Loucy (cell line): Measurements from ENCODE around the gene CNOT3.
A peak's percentile ranks its signal among the peaks of the same experiment; 100 is the strongest.

Source experiments
- H2AFZ ChIP-seq: fragments of 200-600 bp; sonication (generic); 2 replicates; pipeline ENCODE4 v1.6.0; 2016; ENCODE audit warnings: antibody characterized with exemption, mild to moderate bottlenecking, low read length, moderate library complexity
- H3F3A ChIP-seq: fragments of 200-600 bp; 2 replicates; pipeline ENCODE4 v1.6.0; 2016; ENCODE audit warnings: antibody characterized with exemption, low read depth, mild to moderate bottlenecking
- H3K27me3 ChIP-seq: fragments of 200-600 bp; sonication (generic); 2 replicates; pipeline ENCODE4 v1.6.1; 2014; ENCODE audit warnings: low read length, mild to moderate bottlenecking; ENCODE audit not compliant: insufficient read depth, poor library complexity, severe bottlenecking
- H3K36me3 ChIP-seq: fragments of 200-600 bp; sonication (generic); 2 replicates; pipeline ENCODE4 v1.6.1; 2016; ENCODE audit warnings: low read length; ENCODE audit not compliant: insufficient read depth
- H3K4me1 ChIP-seq: fragments of 200-600 bp; sonication (generic); 2 replicates; pipeline ENCODE4 v1.5.1; 2014; ENCODE audit warnings: low read length, mild to moderate bottlenecking; ENCODE audit not compliant: insufficient read depth, poor library complexity, severe bottlenecking
- H3K4me2 ChIP-seq: fragments of 200-600 bp; sonication (generic); 2 replicates; pipeline ENCODE4 v1.6.0; 2014; ENCODE audit warnings: antibody characterized with exemption, low read length, low read depth, mild to moderate bottlenecking; ENCODE audit not compliant: poor library complexity, severe bottlenecking
- H3K4me3 ChIP-seq: fragments of 200-600 bp; sonication (generic); 2 replicates; pipeline ENCODE4 v1.5.1; 2014; ENCODE audit warnings: low read length, mild to moderate bottlenecking, mixed read lengths; ENCODE audit not compliant: poor library complexity, severe bottlenecking
- H3K79me2 ChIP-seq: fragments of 200-600 bp; sonication (generic); 2 replicates; pipeline ENCODE4 v1.6.1; 2014; ENCODE audit warnings: low read length; ENCODE audit not compliant: insufficient read depth
- H3K9ac ChIP-seq: fragments of 200-600 bp; sonication (generic); 2 replicates; pipeline ENCODE4 v1.6.0; 2014; ENCODE audit warnings: mild to moderate bottlenecking, low read depth, low read length, moderate library complexity; ENCODE audit not compliant: poor library complexity, severe bottlenecking
- H3K9me2 ChIP-seq: fragments of 200-600 bp; sonication (generic); replicated peaks from 2 replicates; pipeline ENCODE4 v1.6.1; 2016; ENCODE audit warnings: low read depth, low read length, mixed read lengths
- H3K9me3 ChIP-seq: fragments of 200-600 bp; sonication (generic); 2 replicates; pipeline ENCODE4 v1.6.1; 2014; ENCODE audit warnings: mild to moderate bottlenecking, antibody characterized with exemption, low read length, low read depth; ENCODE audit not compliant: insufficient read depth
- H4K20me1 ChIP-seq: fragments of 200-600 bp; sonication (generic); 2 replicates; pipeline ENCODE4 v1.6.0; 2014; ENCODE audit warnings: antibody characterized with exemption, low read length, mild to moderate bottlenecking; ENCODE audit not compliant: insufficient read depth, poor library complexity, severe bottlenecking
- EZH2phosphoT487 ChIP-seq: fragments of 200-600 bp; IDR thresholded peaks from 2 replicates; pipeline ENCODE4 v1.6.1; 2018; ENCODE audit warnings: antibody characterized with exemption, mild to moderate bottlenecking, moderate library complexity, borderline replicate concordance
- TF ChIP-seq, protein P1 (sequence below): fragments of 200-600 bp; sonication (generic); conservative IDR thresholded peaks from 2 replicates; pipeline ENCODE4 v1.5.1; 2014; ENCODE audit warnings: mild to moderate bottlenecking, antibody characterized with exemption, low read length

CNOT3 gene

DNA sequence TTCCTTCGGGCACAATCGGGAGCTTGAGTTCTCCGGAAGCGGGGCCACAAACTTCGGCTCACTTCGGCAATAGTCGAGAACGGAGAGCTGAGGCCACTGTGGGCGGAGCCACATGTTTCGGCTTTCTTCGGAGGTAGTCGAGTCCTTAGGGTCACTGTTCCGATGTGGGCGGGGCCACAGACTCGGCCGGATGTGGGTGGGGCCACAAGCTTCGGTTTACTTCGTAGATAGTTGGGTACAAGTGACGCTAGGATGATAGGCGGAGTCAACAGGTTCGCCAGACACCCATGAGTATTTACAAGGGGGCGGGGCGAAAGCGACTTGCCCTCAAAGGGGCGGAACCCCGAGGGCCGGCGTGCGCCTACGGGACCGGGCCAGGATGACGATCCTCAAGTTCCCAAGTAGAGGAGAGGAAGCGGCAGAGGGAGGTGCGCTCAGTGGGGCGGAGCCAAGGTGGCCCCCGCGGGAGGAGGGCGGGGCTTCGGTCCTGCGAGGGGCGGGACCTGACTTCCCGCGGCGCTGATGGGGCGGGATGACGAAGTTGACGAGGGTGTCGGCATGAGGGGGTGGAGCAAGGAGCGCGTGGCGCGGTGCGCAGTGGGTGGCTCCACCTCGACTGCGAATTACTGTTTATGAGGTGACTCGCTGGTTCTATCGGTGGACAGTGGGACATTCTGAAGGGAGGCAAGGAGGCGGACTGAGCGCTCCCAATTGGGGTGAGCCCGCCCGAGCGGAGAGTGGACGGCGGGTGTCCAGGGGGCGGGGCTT, 52.4 kb downstream of the CNOT3 start:
- no peaks in the 10 kb centered on the region for H3K9me3 ChIP-seq
- TF ChIP-seq, protein P1, sequence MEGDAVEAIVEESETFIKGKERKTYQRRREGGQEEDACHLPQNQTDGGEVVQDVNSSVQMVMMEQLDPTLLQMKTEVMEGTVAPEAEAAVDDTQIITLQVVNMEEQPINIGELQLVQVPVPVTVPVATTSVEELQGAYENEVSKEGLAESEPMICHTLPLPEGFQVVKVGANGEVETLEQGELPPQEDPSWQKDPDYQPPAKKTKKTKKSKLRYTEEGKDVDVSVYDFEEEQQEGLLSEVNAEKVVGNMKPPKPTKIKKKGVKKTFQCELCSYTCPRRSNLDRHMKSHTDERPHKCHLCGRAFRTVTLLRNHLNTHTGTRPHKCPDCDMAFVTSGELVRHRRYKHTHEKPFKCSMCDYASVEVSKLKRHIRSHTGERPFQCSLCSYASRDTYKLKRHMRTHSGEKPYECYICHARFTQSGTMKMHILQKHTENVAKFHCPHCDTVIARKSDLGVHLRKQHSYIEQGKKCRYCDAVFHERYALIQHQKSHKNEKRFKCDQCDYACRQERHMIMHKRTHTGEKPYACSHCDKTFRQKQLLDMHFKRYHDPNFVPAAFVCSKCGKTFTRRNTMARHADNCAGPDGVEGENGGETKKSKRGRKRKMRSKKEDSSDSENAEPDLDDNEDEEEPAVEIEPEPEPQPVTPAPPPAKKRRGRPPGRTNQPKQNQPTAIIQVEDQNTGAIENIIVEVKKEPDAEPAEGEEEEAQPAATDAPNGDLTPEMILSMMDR: no peak
- TF ChIP-seq EZH2phosphoT487: no peak
- H3K4me2 ChIP-seq: peak overlapping the region; percentile 56
- peaks cover 26% of the 10 kb centered on the region for H3K4me1 ChIP-seq
- no peaks in the 10 kb centered on the region for H3K27me3 ChIP-seq
- peak overlapping the region; percentile 95 for H3K9ac ChIP-seq
- peak overlapping the region; percentile 89 for H3K4me3 ChIP-seq
- no peaks in the 10 kb centered on the region for H3F3A ChIP-seq
- H4K20me1 ChIP-seq: peaks cover 26% of the 10 kb centered on the region
- peaks cover 48% of the 10 kb centered on the region for H3K79me2 ChIP-seq
- H3K9me2 ChIP-seq: no peaks in the 10 kb centered on the region
- peak overlapping the region; percentile 80 for H2AFZ ChIP-seq
- H3K36me3 ChIP-seq: peaks cover 10% of the 10 kb centered on the region; the same call in 1 of the 2 replicates

GRCh38 chr19:54190503-54191010, 53.0 kb downstream of the CNOT3 start:
- Histone ChIP-seq H3K4me2 (peak overlapping the region; percentile 82), H3K27me3 (no peaks in the 10 kb centered on the region), H3K4me3 (peak overlapping the region; percentile 89), H3K4me1 (peaks cover 26% of the 10 kb centered on the region), H3K9me3 (no peaks in the 10 kb centered on the region), H3K9me2 (no peaks in the 10 kb centered on the region), H3K79me2 (peaks cover 48% of the 10 kb centered on the region), H3F3A (no peaks in the 10 kb centered on the region), H3K9ac (peak overlapping the region; percentile 93), H3K36me3 (peaks cover 10% of the 10 kb centered on the region; the same call in 1 of the 2 replicates), H4K20me1 (peaks cover 26% of the 10 kb centered on the region), H2AFZ (peak overlapping the region; percentile 97)
- TF ChIP-seq EZH2phosphoT487: no peak
- TF ChIP-seq, protein P1: no peak

DNA sequence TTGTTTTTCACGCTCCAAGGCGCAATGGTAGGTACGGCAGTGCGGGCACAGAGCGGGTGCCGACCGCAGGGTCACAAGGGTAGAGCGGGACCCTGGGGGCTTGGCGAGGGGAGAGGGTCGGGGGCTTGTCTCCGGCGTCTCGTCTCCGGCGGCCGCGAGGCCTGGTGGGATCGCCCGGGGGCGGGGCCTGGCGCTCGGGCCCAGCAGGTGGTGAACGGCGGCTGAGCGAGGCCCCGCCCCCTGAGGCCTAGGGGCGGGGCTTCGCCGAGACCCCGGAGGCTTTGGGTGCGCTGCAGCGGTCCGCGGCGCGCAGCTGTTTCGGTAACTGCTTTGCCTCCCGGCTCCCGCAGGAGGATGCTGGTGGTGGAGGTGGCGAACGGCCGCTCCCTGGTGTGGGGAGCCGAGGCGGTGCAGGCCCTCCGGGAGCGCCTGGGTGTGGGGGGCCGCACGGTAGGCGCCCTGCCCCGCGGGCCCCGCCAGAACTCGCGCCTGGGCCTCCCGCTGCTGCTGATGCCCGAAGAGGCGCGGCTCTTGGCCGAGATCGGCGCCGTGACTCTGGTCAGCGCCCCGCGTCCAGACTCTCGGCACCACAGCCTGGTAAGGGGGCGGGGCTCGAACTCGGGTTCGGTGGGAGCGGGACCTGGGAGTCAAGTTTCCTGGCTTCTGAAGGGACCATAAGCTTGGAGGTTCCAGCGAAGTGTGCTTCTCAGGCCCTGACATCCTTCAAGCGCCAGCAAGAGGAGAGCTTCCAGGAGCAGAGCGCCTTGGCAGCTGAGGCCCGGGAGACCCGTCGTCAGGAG, 53.6 kb downstream of the CNOT3 start, which contains the start of gene TSEN34:
Gene TSEN34 (plus strand): TSS at position 298 of the 800 bp plus-strand sequence. CDS start 57 bp downstream, at position 355.
- no peaks in the 10 kb centered on the region for H3K27me3 ChIP-seq
- peaks cover 46% of the 10 kb centered on the region for H3K79me2 ChIP-seq
- H2AFZ ChIP-seq: peak within 1 kb of the TSS; percentile 97
- peak within 1 kb of the TSS; percentile 82 for H3K4me2 ChIP-seq
- no peaks in the 10 kb centered on the region for H3F3A ChIP-seq
- H3K9me3 ChIP-seq: no peaks in the 10 kb centered on the region
- peaks cover 10% of the 10 kb centered on the region; the same call in 1 of the 2 replicates for H3K36me3 ChIP-seq
- no peak for TF ChIP-seq EZH2phosphoT487
- TF ChIP-seq, protein P1: no peak
- peak within 1 kb of the TSS; percentile 93 for H3K9ac ChIP-seq
- peaks cover 26% of the 10 kb centered on the region for H3K4me1 ChIP-seq
- H4K20me1 ChIP-seq: peaks cover 26% of the 10 kb centered on the region
- no peaks in the 10 kb centered on the region for H3K9me2 ChIP-seq
- peak within 1 kb of the TSS; percentile 89 for H3K4me3 ChIP-seq
